SK-N-SH (cell line): ENCODE measurements around the gene CRELD2. TPM values are rescaled to one million over a fixed set of nuclear protein-coding genes. Genes with fewer than 3 reads are reported as not detected.

ENCODE experiments used
- CTCF ChIA-PET: fragments of 300-600, 350-600 bp; formaldehyde crosslinking; extraction: SDS; loops from one replicate; lab custom pipeline; 2021; lab: Yijun Ruan, JAX
- POLR2A ChIA-PET: fragments of 350-600 bp; sonication (Branson Sonifier 250); formaldehyde crosslinking; extraction: SDS; loops from one replicate; lab custom pipeline; 2020; ENCODE audit warnings: antibody characterized with exemption, inconsistent platforms; lab: Yijun Ruan, JAX
- DNase-seq: peaks from one replicate; pipeline ENCODE4 v3.0.0; 2012
- H2AFZ ChIP-seq: fragments of 200-600 bp; sonication (generic); 2 replicates; pipeline ENCODE4 v1.8.1; 2016; ENCODE audit warnings: antibody characterized with exemption, mild to moderate bottlenecking, low read depth
- H3F3A ChIP-seq: fragments of 200-600 bp; sonication (generic); replicated peaks from 2 replicates; pipeline ENCODE3; 2016; ENCODE audit warnings: antibody characterized with exemption, mild to moderate bottlenecking; ENCODE audit not compliant: insufficient read depth
- H3K27ac ChIP-seq, 2 experiments: fragments of 200-500 bp in 1 of 2; fragments of 200-600 bp in 1 of 2; sonication (Bioruptor generic) in 1 of 2; sonication (generic), shearing (Covaris generic) in 1 of 2; 2 replicates each; pipeline versions ENCODE4 v1.5.1 to v1.6.1; 2014 to 2016; ENCODE audit warnings: low read depth in 2 of 2, inconsistent platforms in 1 of 2, low read length in 1 of 2, mild to moderate bottlenecking in 1 of 2, mixed read lengths in 1 of 2
- H3K27me3 ChIP-seq: fragments of 200-600 bp; sonication (generic), shearing (Covaris generic); 2 replicates; pipeline ENCODE4 v1.6.1; 2016; ENCODE audit warnings: mixed run types; ENCODE audit not compliant: insufficient read depth
- H3K36me3 ChIP-seq, 2 experiments: fragments of 200-500 bp in 1 of 2; fragments of 200-600 bp in 1 of 2; sonication (Bioruptor generic) in 1 of 2; sonication (generic) in 1 of 2; replicated peaks in 1 of 2; 2 replicates each; pipeline versions ENCODE3 to v1.5.1; 2014 to 2016; ENCODE audit warnings: low read length in 1 of 2, mild to moderate bottlenecking in 1 of 2; ENCODE audit not compliant: insufficient read depth in 2 of 2, control insufficient read depth in 1 of 2
- H3K4me1 ChIP-seq, 2 experiments: fragments of 200-500 bp in 1 of 2; fragments of 200-600 bp in 1 of 2; sonication (Bioruptor generic) in 1 of 2; sonication (generic), shearing (Covaris generic) in 1 of 2; 2 replicates each; pipeline versions ENCODE4 v1.5.1 to v1.6.1; 2014 to 2016; ENCODE audit warnings: low read depth in 1 of 2, low read length in 1 of 2, mixed run types in 1 of 2; ENCODE audit not compliant: insufficient read depth in 2 of 2, control insufficient read depth in 1 of 2
- H3K4me2 ChIP-seq: fragments of 200-600 bp; sonication (generic), shearing (Covaris generic); 2 replicates; pipeline ENCODE4 v1.6.1; 2017; ENCODE audit warnings: mixed run types
- H3K4me3 ChIP-seq, 2 experiments: fragments of 200-500 bp in 1 of 2; fragments of 200-600 bp in 1 of 2; sonication (Bioruptor generic) in 1 of 2; sonication (generic), shearing (Covaris generic) in 1 of 2; 2 replicates each; pipeline versions ENCODE4 v1.5.1 to v1.8.1; 2014 to 2016; ENCODE audit warnings: low read depth in 2 of 2, inconsistent platforms in 1 of 2, low read length in 1 of 2, mild to moderate bottlenecking in 1 of 2, mixed read lengths in 1 of 2, moderate library complexity in 1 of 2
- H3K79me2 ChIP-seq: fragments of 200-600 bp; sonication (generic); 2 replicates; pipeline ENCODE4 v1.8.1; 2017; ENCODE audit warnings: mild to moderate bottlenecking; ENCODE audit not compliant: insufficient read depth
- H3K9ac ChIP-seq: fragments of 200-600 bp; sonication (generic); 2 replicates; pipeline ENCODE4 v1.6.1; 2017; ENCODE audit warnings: mixed run types
- H3K9me2 ChIP-seq: fragments of 200-600 bp; sonication (generic); 2 replicates; pipeline ENCODE4 v1.6.1; 2017; ENCODE audit warnings: mixed run types
- H3K9me3 ChIP-seq: fragments of 200-600 bp; sonication (generic); 2 replicates; pipeline ENCODE4 v1.6.1; 2017; ENCODE audit warnings: mixed run types, mild to moderate bottlenecking, moderate library complexity
- H4K20me1 ChIP-seq: fragments of 200-600 bp; sonication (generic); 2 replicates; pipeline ENCODE4 v1.6.1; 2017; ENCODE audit warnings: mild to moderate bottlenecking, mixed run types; ENCODE audit not compliant: insufficient read depth
- ELF1 ChIP-seq: IDR thresholded peaks from 2 replicates; pipeline ENCODE4 v1.4.0; 2012
- EP300 ChIP-seq, 2 experiments: IDR thresholded peaks; 2 replicates each; pipeline versions ENCODE4 v1.4.0 to v1.6.1; 2012; ENCODE audit warnings: borderline replicate concordance in 1 of 2, low read depth in 1 of 2, low read length in 1 of 2
- FOXJ3 ChIP-seq: sonication (generic); formaldehyde crosslinking; IDR thresholded peaks from 2 replicates; pipeline ENCODE4 v1.5.1; 2020; ENCODE audit warnings: mild to moderate bottlenecking, missing genetic modification reagents
- GATA2 ChIP-seq: sonication (generic); formaldehyde crosslinking; IDR thresholded peaks from 2 replicates; pipeline ENCODE4 v1.5.0; 2020; ENCODE audit warnings: mild to moderate bottlenecking, missing genetic modification reagents
- IRF3 ChIP-seq: fragments of 150-350 bp; IDR thresholded peaks from 2 replicates; pipeline ENCODE4 v1.6.1; 2016; ENCODE audit warnings: mild to moderate bottlenecking, low read depth, low read length
- MXI1 ChIP-seq: IDR thresholded peaks from 2 replicates; pipeline ENCODE4 v1.6.1; 2012; ENCODE audit warnings: mild to moderate bottlenecking, low read depth, low read length, improper control_type of control experiment
- RCOR1 ChIP-seq: fragments of 150-350 bp; IDR thresholded peaks from 2 replicates; pipeline ENCODE4 v1.6.1; 2017; ENCODE audit warnings: antibody characterized with exemption, low read length
- RFX5 ChIP-seq: IDR thresholded peaks from 2 replicates; pipeline ENCODE4 v1.6.1; 2012; ENCODE audit warnings: mild to moderate bottlenecking, improper control_type of control experiment, low read length
- RXRA ChIP-seq: IDR thresholded peaks from 2 replicates; pipeline ENCODE4 v1.4.0; 2012; ENCODE audit warnings: low read depth, mild to moderate bottlenecking, borderline replicate concordance
- TAF1 ChIP-seq: IDR thresholded peaks from 2 replicates; pipeline ENCODE4 v1.6.1; 2012; ENCODE audit warnings: low read depth, mild to moderate bottlenecking, low read length, moderate library complexity, borderline replicate concordance
- TCF12 ChIP-seq: IDR thresholded peaks from 2 replicates; pipeline ENCODE4 v1.4.0; 2012
- TEAD4 ChIP-seq: IDR thresholded peaks from 2 replicates; pipeline ENCODE4 v1.4.0; 2012; ENCODE audit warnings: mild to moderate bottlenecking, borderline replicate concordance; ENCODE audit not compliant: insufficient read depth
- USF1 ChIP-seq: IDR thresholded peaks from 2 replicates; pipeline ENCODE4 v1.4.0; 2012; ENCODE audit warnings: low read depth, borderline replicate concordance
- ZBTB33 ChIP-seq: IDR thresholded peaks from 2 replicates; pipeline ENCODE4 v1.4.0; 2012; ENCODE audit warnings: low read depth, borderline replicate concordance
- WGBS: methylation state at CpG from one replicate; pipeline ENCODE4 v1.1.6; 2017; ENCODE audit warnings: low lambda C conversion rate; 5-methylcytosine and 5-hydroxymethylcytosine counted together
- polyA plus RNA-seq, 3 experiments: library from polyadenylated mRNA; depleted of rRNA; stranded (reverse); fragments of >200 nt; gene quantifications; 2 replicates each; pipeline ENCODE4 v1.2.3, GENCODE V29; 2012

Gene CRELD2
- polyA plus RNA-seq, 1 of the 3 experiments (the other 2 are of a cell fraction), result 113 TPM

GRCh38 chr22:49911881-49912625 is 6.4 kb upstream of the CRELD2 start:
- H2AFZ ChIP-seq, result no peak overlapping the region
- H4K20me1 ChIP-seq, result no peaks in the 10 kb centered on the region
- ChIA-PET CTCF (interaction anchor here (0.9 kb wide), 1 partner anchor 19 kb away, joined by 3 read pairs; no protein-coding TSS in a partner anchor), POLR2A (no interaction called here)
- peaks cover 0 to 3% of the 10 kb centered on the region in 2 experiments; a peak in 1 of 4 replicates for H3K4me1 ChIP-seq
- H3K4me3 ChIP-seq, result no peak overlapping the region
- H3K9me3 ChIP-seq, result no peaks in the 10 kb centered on the region
- H3K79me2 ChIP-seq, result peaks cover 5% of the 10 kb centered on the region; the same call in 1 of the 2 replicates
- WGBS, result 95% methylated on average over 23 of the region's 30 CpGs
- no peaks in the 10 kb centered on the region for H3K27me3 ChIP-seq
- no peak for TF ChIP-seq USF1
- TF ChIP-seq TEAD4, result no peak
- TF ChIP-seq TCF12, result no peak
- TF ChIP-seq RCOR1, result no peak
- no peak for TF ChIP-seq ELF1
- no peak for TF ChIP-seq TAF1
- no peak for TF ChIP-seq RFX5
- no peak for TF ChIP-seq FOXJ3 (CRISPR knock-in tag)
- TF ChIP-seq IRF3, result no peak
- no peak for TF ChIP-seq ZBTB33
- no peak overlapping the region for H3K4me2 ChIP-seq
- H3K9me2 ChIP-seq, result no peaks in the 10 kb centered on the region
- no peak overlapping the region for H3K9ac ChIP-seq
- no peaks in the 10 kb centered on the region for H3F3A ChIP-seq
- no peak overlapping the region for H3K27ac ChIP-seq
- peaks cover 3 to 21% of the 10 kb centered on the region in 2 experiments for H3K36me3 ChIP-seq
- no peak for DNase-seq

GRCh38 chr22:49913026-49913425 is 5.4 kb upstream of the CRELD2 start:
- Histone ChIP-seq H3K4me3 (no peak overlapping the region), H3K4me1 (peaks cover 0 to 2% of the 10 kb centered on the region in 2 experiments; a peak in 1 of 4 replicates), H3K4me2 (no peak overlapping the region), H2AFZ (no peak overlapping the region), H3K27me3 (no peaks in the 10 kb centered on the region), H3K36me3 (peaks cover 3 to 19% of the 10 kb centered on the region in 2 experiments), H3K9ac (no peak overlapping the region), H3K9me2 (no peaks in the 10 kb centered on the region), H3F3A (no peaks in the 10 kb centered on the region), H3K9me3 (no peaks in the 10 kb centered on the region), H4K20me1 (no peaks in the 10 kb centered on the region), H3K79me2 (0 out of 2 replicates have a peak, but pooled peaks cover 5% of the 10 kb centered on the region), H3K27ac (no peak overlapping the region)
- WGBS, result 89% methylated on average over 10 of the region's 14 CpGs
- DNase-seq, result no peak
- POLR2A ChIA-PET, result no interaction called here
- CTCF ChIA-PET, result interaction anchor here (1.0 kb wide), 1 partner anchor 39 kb away, joined by 3 read pairs; no protein-coding TSS in a partner anchor
- TF ChIP-seq RFX5 (no peak), MXI1 (no peak), RXRA (no peak), EP300 (IDR thresholded peaks at IDR 0.05; ENCODE audit: borderline replicate concordance in 1 of 2, low read depth in 1 of 2, low read length in 1 of 2) (no peak), GATA2 (no peak)
